Measurements from ENCODE around the gene MTFR1L.
"Not testable (repeated sequence)": the region's sequence is repeated elsewhere in the genome, so short reads cannot be mapped to it uniquely, and the experiment has no call there.

The MTFR1L gene

GRCh38 chr1:25821630-25822091, 1.9 kb downstream of the MTFR1L start:
- no peak for DNase-seq (ENCODE audit: low read depth in 1 of 2, low spot score in 1 of 2)

GRCh38 chr1:25825605-25826004, 5.9 kb downstream of the MTFR1L start:
- no peak for DNase-seq (ENCODE audit: low read depth in 1 of 2, low spot score in 1 of 2)

GRCh38 chr1:25826571-25826970, 6.8 kb downstream of the MTFR1L start:
- no peak for DNase-seq (ENCODE audit: low read depth in 1 of 2, low spot score in 1 of 2)

GRCh38 chr1:25828491-25828890, 8.7 kb downstream of the MTFR1L start:
- no peak for DNase-seq (ENCODE audit: low read depth in 1 of 2, low spot score in 1 of 2)

- DNase-seq (ENCODE audit: low read depth in 1 of 2, low spot score in 1 of 2): no peak
These were observed 9.3 kb downstream of the MTFR1L start for GRCh38 chr1:25829046-25829445.

- no peak for DNase-seq (ENCODE audit: low read depth in 1 of 2, low spot score in 1 of 2)
These were observed 11.9 kb downstream of the MTFR1L start for GRCh38 chr1:25831569-25832196.

GRCh38 chr1:25832336-25833037, 12.7 kb downstream of the MTFR1L start:
- DNase-seq (ENCODE audit: low read depth in 1 of 2, low spot score in 1 of 2): no peak

- no peak for DNase-seq (ENCODE audit: low read depth in 1 of 2, low spot score in 1 of 2)
These were observed 13.4 kb downstream of the MTFR1L start for GRCh38 chr1:25833158-25833557.

GRCh38 chr1:25834894-25835293, 15.1 kb downstream of the MTFR1L start:
- DNase-seq (ENCODE audit: low read depth in 1 of 2, low spot score in 1 of 2): no peak

GRCh38 chr1:25836695-25837094, 16.9 kb downstream of the MTFR1L start:
- no peak for DNase-seq (ENCODE audit: low read depth in 1 of 2, low spot score in 1 of 2)

- DNase-seq (ENCODE audit: low read depth in 1 of 2, low spot score in 1 of 2): no peak
These were observed 17.6 kb downstream of the MTFR1L start for GRCh38 chr1:25837262-25837875.

- not testable (repeated sequence) for DNase-seq (ENCODE audit: low read depth in 1 of 2, low spot score in 1 of 2)
These were observed 20.1 kb downstream of the MTFR1L start for GRCh38 chr1:25839808-25840207.

GRCh38 chr1:25843483-25843882, 23.7 kb downstream of the MTFR1L start:
- no peak for DNase-seq (ENCODE audit: low read depth in 1 of 2, low spot score in 1 of 2)

- no peak for DNase-seq (ENCODE audit: low read depth in 1 of 2, low spot score in 1 of 2)
These were observed 25.0 kb downstream of the MTFR1L start for GRCh38 chr1:25844536-25845337.

- DNase-seq (ENCODE audit: low read depth in 1 of 2, low spot score in 1 of 2): no peak
These were observed 25.9 kb downstream of the MTFR1L start for GRCh38 chr1:25845664-25846063.

- DNase-seq (ENCODE audit: low read depth in 1 of 2, low spot score in 1 of 2): no peak
These were observed 28.2 kb downstream of the MTFR1L start for GRCh38 chr1:25847929-25848328.

- no peak for DNase-seq (ENCODE audit: low read depth in 1 of 2, low spot score in 1 of 2)
These were observed 28.8 kb downstream of the MTFR1L start for GRCh38 chr1:25848531-25848930.

- no peak for DNase-seq (ENCODE audit: low read depth in 1 of 2, low spot score in 1 of 2)
These were observed 34.8 kb downstream of the MTFR1L start for GRCh38 chr1:25854554-25854953.

GRCh38 chr1:25856856-25857255, 37.1 kb downstream of the MTFR1L start:
- DNase-seq (ENCODE audit: low read depth in 1 of 2, low spot score in 1 of 2): no peak

GRCh38 chr1:25858494-25858893, 38.7 kb downstream of the MTFR1L start:
- no peak for DNase-seq (ENCODE audit: low read depth in 1 of 2, low spot score in 1 of 2)
